ENCODE results near the gene RBBP8NL. TPM values are rescaled to one million over a fixed set of nuclear protein-coding genes. Genes with fewer than 3 reads are reported as not detected.

The RBBP8NL gene
- total and polyA plus RNA-seq, 2 experiments from 2014 or later, result 0.10 to 1.1 TPM

DNA sequence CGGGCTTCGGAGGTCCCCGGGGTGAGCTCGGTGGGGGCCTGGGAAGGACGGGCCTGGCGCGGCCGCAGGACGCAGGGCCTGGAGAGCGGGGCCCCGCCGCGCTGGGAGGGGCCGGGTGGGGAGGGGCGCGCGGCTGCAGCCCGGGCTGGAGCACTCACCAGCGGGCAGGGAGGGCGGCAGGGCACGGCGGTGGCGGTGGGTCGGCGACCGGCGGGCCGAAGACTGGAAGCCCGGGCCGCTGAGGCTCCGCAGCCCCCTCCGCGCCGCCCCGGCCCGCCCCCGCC is 48.4 kb upstream of the RBBP8NL start, which contains the start of gene GATA5:
Gene GATA5, minus strand, starts transcription at position 224 of the 284 bp plus-strand sequence. CDS start 474 bp downstream, outside the sequence.
- Histone ChIP-seq H3K27me3 (ENCODE audit: insufficient read depth) (peaks cover 66% of the 10 kb centered on the region), H3K4me2 (peak within 1 kb of the TSS; percentile 84), H3K4me3 (peak within 1 kb of the TSS; percentile 64), H3F3A (replicated peaks; ENCODE audit: low read depth) (0 out of 2 replicates have a peak, but pooled peaks cover 7% of the 10 kb centered on the region), H2AFZ (peak within 1 kb of the TSS; percentile 83), H3K4me1 (ENCODE audit: insufficient read depth) (peaks cover 8% of the 10 kb centered on the region), H3K9me2 (ENCODE audit: insufficient read depth) (no peaks in the 10 kb centered on the region), H3K79me2 (replicated peaks; ENCODE audit: insufficient read depth) (no peaks in the 10 kb centered on the region), H4K20me1 (replicated peaks; ENCODE audit: insufficient read depth) (no peaks in the 10 kb centered on the region), H3K27ac (ENCODE audit: low read depth) (no peak within 1 kb of the TSS), H3K36me3 (ENCODE audit: insufficient read depth) (no peaks in the 10 kb centered on the region)
- ATAC-seq (peak; percentile 11), DNase-seq (ENCODE audit: low spot score) (no peak)
- Mint-ChIP-seq H3K4me1 (peaks cover 22% of the 10 kb centered on the region), H3K4me3 (peak within 1 kb of the TSS; percentile 63), H3K9me3 (0 out of 3 replicates have a peak, but pooled peaks cover 3% of the 10 kb centered on the region), H3K27ac (no peak within 1 kb of the TSS), H3K27me3 (ENCODE audit: insufficient read depth, low read depth, poor library complexity) (peaks cover 71% of the 10 kb centered on the region), H3K36me3 (ENCODE audit: low read depth) (peaks cover 4% of the 10 kb centered on the region; the same call in 1 of the 3 replicates)
- TF ChIP-seq ZNF331 (CRISPR knock-in tag; IDR thresholded peaks at IDR 0.05; ENCODE audit: low read depth) (no peak), NANOG (IDR thresholded peaks at IDR 0.05; ENCODE audit: borderline replicate concordance) (no peak), JUNB (IDR thresholded peaks at IDR 0.05; ENCODE audit: unreplicated experiment) (no peak), CTCF (conservative IDR thresholded peaks at IDR 0.05; ENCODE audit: low read depth in 2 of 2) (no peak), STAT1 (IDR thresholded peaks at IDR 0.05; ENCODE audit: unreplicated experiment) (no peak), ZNF114 (CRISPR knock-in tag; IDR thresholded peaks at IDR 0.05) (no peak), REST (IDR thresholded peaks at IDR 0.05; ENCODE audit: unreplicated experiment) (no peak), ZNF462 (CRISPR knock-in tag; IDR thresholded peaks at IDR 0.05) (no peak), POLR2AphosphoS5 (IDR thresholded peaks at IDR 0.05; ENCODE audit: low read depth) (no peak), CREB1 (CRISPR knock-in tag; IDR thresholded peaks at IDR 0.05; ENCODE audit: low read depth) (no peak), EZH2phosphoT487 (IDR thresholded peaks at IDR 0.05; ENCODE audit: unreplicated experiment) (no peak), ETS1 (IDR thresholded peaks at IDR 0.05) (no peak), EZH2 (IDR thresholded peaks at IDR 0.05; ENCODE audit: low read depth, unreplicated experiment) (no peak)

All from GM23338 (cell line).